Activated T-cell treated with anti-CD3 and anti-CD28 coated beads, Interleukin-2, amount 50 U/mL, for 24 hours (primary cell): ENCODE measurements around the gene YIPF3.
"Not testable (repeated sequence)": the region's sequence is repeated elsewhere in the genome, so short reads cannot be mapped to it uniquely, and the experiment has no call there.

Experiments used
- DNase-seq: peaks from one replicate; pipeline ENCODE4 v3.0.0-alpha.2; 2020
- H3K27ac Mint-ChIP-seq: 2 replicates; pipeline ENCODE4 v1.8.0; 2020; ENCODE audit warnings: mild to moderate bottlenecking, mixed read lengths
- H3K27me3 Mint-ChIP-seq: 2 replicates; pipeline ENCODE4 v1.8.0; 2020; ENCODE audit warnings: mixed read lengths
- H3K36me3 Mint-ChIP-seq: 2 replicates; pipeline ENCODE4 v1.8.0; 2020; ENCODE audit warnings: low read depth, mixed read lengths
- H3K4me1 Mint-ChIP-seq: 2 replicates; pipeline ENCODE4 v1.8.0; 2020; ENCODE audit warnings: low read depth, mixed read lengths
- H3K4me3 Mint-ChIP-seq: 2 replicates; pipeline ENCODE4 v1.8.0; 2020; ENCODE audit warnings: mild to moderate bottlenecking, moderate library complexity, mixed read lengths
- H3K9me3 Mint-ChIP-seq: 2 replicates; pipeline ENCODE4 v1.8.0; 2020; ENCODE audit warnings: mixed read lengths

The YIPF3 gene

DNA sequence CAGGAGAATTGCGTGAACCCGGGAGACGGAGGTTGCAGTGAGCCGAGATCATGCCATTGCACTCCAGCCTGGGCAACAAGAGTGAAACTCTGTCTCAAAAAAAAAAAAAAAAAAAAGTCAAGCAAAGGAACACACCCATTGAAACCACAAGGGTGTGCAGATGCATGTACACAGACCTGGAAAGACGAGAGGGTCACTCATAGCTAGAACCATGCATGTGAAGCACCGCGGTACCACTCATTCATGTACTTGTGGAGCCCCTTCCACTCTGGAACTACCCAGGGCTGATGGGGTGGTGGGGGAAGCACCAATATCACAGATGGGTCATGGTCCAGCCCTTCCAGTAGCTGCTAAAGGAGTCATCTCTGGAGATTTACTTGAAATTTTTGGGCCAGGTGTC is 46.8 kb downstream of the YIPF3 start:
- no peak for DNase-seq
- Mint-ChIP-seq H3K4me1 (no peaks in the 10 kb centered on the region), H3K4me3 (no peak overlapping the region), H3K9me3 (no peaks in the 10 kb centered on the region), H3K36me3 (no peaks in the 10 kb centered on the region), H3K27me3 (peaks cover 35% of the 10 kb centered on the region), H3K27ac (no peak overlapping the region)

DNA sequence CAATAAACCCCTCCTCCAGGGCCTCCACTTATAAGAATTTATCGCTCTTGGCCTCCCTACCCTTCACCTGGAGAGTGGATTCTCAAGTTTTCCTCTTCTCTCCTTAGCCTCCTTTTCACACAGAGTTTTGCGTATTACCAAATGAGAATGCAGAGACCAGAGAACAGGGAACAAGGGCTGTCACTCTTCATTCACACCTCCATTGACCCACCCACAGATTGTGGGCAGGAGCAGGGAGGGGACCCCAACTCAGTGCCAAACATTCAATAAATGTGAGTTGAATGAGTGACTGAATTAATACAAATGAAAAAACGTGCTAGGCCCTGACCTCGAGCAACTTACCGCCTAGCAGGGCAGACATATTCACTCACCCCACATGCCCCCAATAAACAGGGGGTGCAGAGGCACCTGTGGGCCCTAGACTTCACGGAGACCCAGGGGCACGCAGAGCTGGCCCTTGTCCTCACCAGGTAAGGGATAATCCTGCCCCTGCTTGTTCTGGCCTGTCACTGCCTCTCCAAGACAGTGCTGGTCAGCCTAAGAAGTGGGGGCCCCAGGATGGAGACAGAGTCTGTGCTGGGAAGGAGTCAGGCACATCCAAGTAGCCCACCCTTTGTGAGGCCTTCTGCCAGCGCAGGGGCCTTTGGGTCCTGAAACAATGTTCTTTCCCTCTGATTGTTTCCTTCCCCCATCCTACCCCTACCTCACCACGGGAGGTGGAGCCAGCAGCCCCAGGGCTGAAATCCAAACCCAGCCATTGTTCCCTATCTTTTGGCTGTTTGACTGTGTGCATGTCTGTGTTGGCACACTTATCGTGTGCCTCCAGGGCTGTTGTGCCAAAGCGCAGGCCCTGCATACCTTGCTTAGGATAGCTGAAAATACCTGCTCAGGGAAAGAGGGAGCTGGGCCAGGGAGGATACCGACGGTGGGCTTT is 47.7 kb downstream of the YIPF3 start:
- Mint-ChIP-seq H3K4me3 (no peak overlapping the region), H3K36me3 (no peaks in the 10 kb centered on the region), H3K4me1 (no peaks in the 10 kb centered on the region), H3K27me3 (peaks cover 35% of the 10 kb centered on the region), H3K27ac (no peak overlapping the region), H3K9me3 (no peaks in the 10 kb centered on the region)
- no peak for DNase-seq

DNA sequence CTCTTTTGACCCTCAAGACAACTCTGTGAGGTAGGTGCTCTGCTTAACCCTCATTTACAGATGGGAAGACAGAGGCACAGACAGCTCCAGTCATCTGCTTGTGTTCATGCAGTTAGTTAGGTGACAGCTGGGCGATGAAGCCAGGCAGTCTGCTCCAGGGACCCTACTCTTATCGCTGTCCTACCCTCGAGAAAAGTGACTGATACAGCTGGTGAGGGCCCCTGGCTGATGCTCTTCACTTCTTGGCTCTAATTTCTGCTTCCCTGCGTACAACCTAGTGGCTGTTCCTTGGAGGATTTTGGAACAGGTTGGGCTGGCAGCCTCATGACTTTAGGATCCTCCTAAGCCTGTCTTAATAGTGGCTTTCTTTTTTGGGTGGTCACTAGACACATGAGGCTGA is 48.5 kb downstream of the YIPF3 start:
- H3K4me1 Mint-ChIP-seq = no peaks in the 10 kb centered on the region
- H3K36me3 Mint-ChIP-seq = no peaks in the 10 kb centered on the region
- no peaks in the 10 kb centered on the region for H3K9me3 Mint-ChIP-seq
- no peak overlapping the region for H3K27ac Mint-ChIP-seq
- H3K4me3 Mint-ChIP-seq = no peak overlapping the region
- no peak for DNase-seq
- H3K27me3 Mint-ChIP-seq = peaks cover 37% of the 10 kb centered on the region

DNA sequence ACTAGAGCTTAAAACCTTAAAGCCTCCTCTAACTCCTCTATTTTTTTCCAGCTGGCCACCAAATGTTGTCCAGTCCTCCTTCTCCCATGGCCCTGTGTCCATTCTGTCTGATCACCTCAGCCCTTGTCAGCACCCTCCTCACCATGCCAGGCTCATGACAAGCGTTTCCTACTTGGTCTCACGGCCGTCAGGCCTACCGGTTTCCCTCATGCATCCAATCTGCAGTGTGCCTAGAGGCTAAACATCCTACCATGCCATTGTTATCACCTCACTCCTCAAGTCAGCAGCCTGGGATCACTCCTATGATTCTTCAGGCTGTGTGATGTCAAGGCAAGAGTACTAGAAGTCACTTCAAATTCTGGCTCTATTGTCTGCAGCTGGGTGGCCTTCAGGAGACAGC is 49.0 kb downstream of the YIPF3 start:
- H3K4me3 Mint-ChIP-seq = no peak overlapping the region

DNA sequence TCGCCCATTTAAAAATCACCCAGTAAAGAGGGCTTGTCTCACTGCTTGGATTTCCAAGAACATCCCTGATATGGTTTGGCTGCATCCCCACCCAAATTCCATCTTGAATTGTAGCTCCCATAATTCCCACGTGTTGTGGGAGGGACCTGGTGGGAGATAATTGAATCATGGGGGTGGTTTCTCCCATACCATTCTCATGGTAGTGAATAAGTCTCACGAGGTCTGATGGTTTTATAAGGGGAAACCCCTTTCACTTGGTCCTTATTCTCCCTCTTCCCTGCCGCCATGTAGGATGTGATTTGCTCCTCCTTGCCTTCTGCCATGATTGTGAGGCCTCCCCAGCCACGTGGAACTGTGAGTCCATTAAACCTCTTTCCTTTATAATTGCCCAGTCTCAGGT is 49.5 kb downstream of the YIPF3 start:
- not testable (repeated sequence) for H3K27ac Mint-ChIP-seq, H3K36me3 Mint-ChIP-seq
- H3K27me3 Mint-ChIP-seq = peaks cover 44% of the 10 kb centered on the region

More for the DNA sequence above, 49.0 kb downstream of the YIPF3 start:
- Mint-ChIP-seq H3K9me3 (no peaks in the 10 kb centered on the region), H3K27ac (no peak overlapping the region), H3K4me1 (no peaks in the 10 kb centered on the region), H3K27me3 (peaks cover 40% of the 10 kb centered on the region), H3K36me3 (no peaks in the 10 kb centered on the region)
- DNase-seq = no peak

DNA sequence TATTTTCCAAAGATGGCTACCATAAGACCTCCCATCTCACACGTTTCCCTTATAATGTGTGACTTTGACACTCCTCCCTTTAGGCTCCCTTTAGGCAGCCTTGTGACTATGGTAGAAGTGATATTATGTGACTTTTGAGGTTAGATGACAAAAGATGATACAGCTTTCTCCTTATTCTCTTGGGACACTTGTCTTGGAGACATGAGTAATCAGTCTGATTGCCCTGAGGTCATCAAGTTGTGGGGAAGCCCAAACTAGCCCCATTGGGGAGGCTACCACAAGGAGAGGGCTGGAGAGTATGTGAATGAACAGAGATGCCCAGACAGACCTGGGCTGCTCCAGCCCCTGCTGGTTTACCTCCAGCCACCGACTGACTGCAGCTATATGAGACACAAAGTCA is 50.8 kb downstream of the YIPF3 start:
- Mint-ChIP-seq H3K36me3 (no peaks in the 10 kb centered on the region), H3K27ac (no peak overlapping the region), H3K9me3 (no peaks in the 10 kb centered on the region), H3K27me3 (peaks cover 42% of the 10 kb centered on the region), H3K4me1 (no peaks in the 10 kb centered on the region), H3K4me3 (no peak overlapping the region)
- no peak for DNase-seq

More for the DNA sequence above, 49.5 kb downstream of the YIPF3 start:
- H3K9me3 Mint-ChIP-seq, H3K4me3 Mint-ChIP-seq, H3K4me1 Mint-ChIP-seq, DNase-seq: not testable (repeated sequence)

DNA sequence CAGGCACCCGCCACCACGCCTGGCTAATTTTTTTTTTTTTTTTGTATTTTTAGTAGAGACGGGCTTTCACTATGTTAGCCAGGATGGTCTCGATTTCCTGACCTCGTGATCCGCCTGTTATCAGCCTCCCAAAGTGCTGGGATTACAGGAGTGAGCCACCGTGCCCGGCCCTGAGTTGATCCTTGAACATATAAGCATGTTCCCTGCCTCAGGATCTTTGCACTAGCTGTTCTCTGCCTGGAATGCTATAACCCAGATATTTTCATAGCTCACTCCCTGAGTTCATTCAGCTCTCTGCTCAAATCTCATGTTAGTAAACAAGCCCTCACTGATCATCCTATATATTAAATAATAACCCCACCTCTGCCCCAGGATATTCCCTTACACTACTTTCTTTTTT is 52.4 kb downstream of the YIPF3 start:
- Mint-ChIP-seq H3K4me1 (no peaks in the 10 kb centered on the region), H3K9me3 (no peaks in the 10 kb centered on the region), H3K4me3 (no peak overlapping the region), H3K36me3 (no peaks in the 10 kb centered on the region), H3K27me3 (peaks cover 34% of the 10 kb centered on the region), H3K27ac (no peak overlapping the region)
- no peak for DNase-seq

DNA sequence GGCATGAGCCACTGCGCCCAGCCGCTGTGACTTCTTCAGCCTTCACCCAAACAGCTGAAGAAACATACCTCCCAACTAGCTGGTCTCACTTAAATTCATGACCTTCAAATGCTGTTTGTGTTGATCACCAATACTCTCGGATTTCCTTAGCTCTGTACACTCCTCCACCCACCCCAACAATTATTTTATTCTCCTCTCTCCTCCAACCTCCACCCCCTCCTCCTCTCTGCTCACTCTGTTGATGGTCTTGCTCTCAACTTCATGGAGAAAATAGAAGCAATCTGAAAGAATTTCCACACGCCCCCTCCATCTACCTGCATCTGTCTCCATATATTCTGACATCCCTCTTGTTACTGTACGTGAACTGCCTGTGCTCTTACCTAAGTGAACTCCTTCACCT is 54.8 kb downstream of the YIPF3 start:
- Mint-ChIP-seq H3K27me3 (peaks cover 20% of the 10 kb centered on the region), H3K9me3 (no peaks in the 10 kb centered on the region), H3K4me1 (no peaks in the 10 kb centered on the region), H3K27ac (no peak overlapping the region), H3K36me3 (no peaks in the 10 kb centered on the region), H3K4me3 (no peak overlapping the region)
- DNase-seq = no peak
